ELR (cell line): ENCODE data around the gene CD1D.
"Not testable (repeated sequence)": the region's sequence is repeated elsewhere in the genome, so short reads cannot be mapped to it uniquely, and the experiment has no call there.

Source experiments
- DNase-seq: peaks from one replicate; pipeline ENCODE4 v3.0.0-alpha.2; 2015; ENCODE audit warnings: low read depth

The CD1D gene

GRCh38 chr1:158180741-158181576 lies at the start of gene CD1D:
TSS of gene CD1D (plus strand) at chr1:158180895. CDS start at chr1:158181102, 207 bp downstream.
- DNase-seq = no peak

GRCh38 chr1:158131217-158131616 lies 49.5 kb upstream of the CD1D start:
- DNase-seq = no peak

DNA sequence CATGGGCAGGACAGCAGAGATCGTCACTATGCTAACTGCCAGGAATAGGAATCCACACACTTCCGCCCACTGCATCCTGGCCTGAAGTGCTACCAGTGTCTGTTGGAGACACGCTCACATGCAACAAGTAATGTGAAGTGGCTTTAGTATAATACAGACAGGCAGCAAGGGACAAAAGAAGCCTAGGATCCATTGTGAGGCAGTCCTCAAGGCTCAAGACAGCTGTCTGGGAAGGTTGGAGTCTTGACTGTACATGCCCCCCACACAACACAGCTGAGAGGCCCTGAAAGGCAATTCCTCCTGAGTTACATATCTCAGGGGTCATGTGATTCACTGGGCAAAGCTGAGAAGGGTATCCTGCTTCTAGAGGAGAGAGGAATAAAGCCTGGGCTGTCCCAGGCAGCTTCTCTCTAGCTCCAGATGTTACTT lies 39.9 kb upstream of the CD1D start:
- no peak for DNase-seq

GRCh38 chr1:158145173-158145719 lies 35.4 kb upstream of the CD1D start:
- peak; percentile 78 for DNase-seq

DNA sequence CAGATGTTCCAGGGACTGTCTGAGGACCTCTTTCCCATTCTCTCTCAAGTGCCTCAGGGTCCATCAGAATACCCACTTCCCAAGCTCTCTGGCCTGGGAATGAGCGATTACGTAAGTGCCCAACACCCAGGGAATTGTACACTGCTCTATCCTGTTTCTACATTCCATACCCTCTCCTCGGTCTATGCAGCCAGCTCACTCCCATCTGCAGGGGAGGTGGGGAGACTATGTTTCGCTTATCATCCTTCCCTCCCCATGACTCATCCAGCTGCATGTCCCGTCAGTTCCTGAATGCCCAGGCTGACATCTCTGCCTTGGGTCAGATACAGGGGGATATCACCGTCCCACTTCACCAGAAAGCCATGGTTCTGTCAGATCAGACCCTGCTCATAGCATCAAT lies 34.5 kb upstream of the CD1D start:
- peak; percentile 87 for DNase-seq

- peak; percentile 32 for DNase-seq
Measured at GRCh38 chr1:158146739-158147138, 34.0 kb upstream of the CD1D start.

DNA sequence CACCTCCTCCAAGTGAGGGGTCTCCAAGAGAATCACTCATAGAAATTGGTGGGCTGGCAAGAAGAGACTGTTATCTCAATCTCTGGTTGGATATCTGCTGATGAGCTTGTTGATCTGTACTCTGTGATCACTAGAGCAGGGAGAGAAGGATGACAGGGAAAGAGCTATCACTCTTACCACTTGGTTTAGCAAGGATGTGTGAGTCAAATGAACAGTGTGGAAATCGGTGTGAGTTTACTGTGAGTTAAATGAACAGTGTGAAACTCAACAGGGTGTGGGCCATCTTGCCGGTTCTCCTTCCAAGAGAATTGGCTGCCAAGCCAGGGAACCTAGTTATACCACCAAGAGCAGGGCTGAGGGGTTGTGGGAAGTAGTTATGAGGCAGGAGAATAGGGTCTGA lies 33.3 kb upstream of the CD1D start:
- no peak for DNase-seq

DNA sequence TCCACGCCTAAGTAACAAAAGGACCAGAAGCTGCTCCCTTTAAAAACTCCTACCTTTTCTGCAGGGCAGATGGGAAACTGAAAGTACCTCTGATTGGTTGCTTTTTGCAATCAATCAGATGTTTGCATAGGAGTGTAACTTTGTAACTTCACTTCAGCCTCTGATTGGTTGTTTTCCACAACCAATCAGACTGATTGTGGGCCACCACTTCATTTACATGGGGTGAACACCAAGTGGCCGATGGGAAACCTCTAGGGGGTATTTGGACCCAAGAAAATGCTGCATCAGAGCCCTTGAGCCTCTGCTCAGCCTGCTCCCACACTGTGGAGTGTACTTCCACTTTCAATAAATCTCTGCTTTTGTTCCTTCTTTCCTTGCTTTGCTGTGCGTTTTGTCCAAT lies 32.8 kb upstream of the CD1D start:
- DNase-seq = no peak

DNA sequence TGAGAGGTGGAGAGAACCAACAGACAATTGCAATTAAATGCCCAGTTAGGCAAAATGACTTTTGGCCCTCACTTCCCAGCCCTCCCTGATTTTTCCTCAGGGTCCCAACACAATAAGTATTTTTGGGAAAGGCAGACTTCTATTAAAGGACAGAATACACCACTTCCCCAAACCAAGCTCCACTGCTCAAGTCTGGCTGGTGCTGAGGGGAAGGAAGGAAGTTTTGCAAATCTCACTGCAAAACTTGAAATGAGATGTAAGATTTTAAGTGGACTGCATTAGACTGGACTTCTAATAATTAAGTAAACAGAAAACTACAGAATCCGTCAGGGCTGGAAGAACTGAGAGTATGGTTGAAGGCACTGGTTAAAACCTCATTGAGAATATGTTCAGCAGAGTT lies 32.2 kb upstream of the CD1D start:
- DNase-seq = no peak

DNA sequence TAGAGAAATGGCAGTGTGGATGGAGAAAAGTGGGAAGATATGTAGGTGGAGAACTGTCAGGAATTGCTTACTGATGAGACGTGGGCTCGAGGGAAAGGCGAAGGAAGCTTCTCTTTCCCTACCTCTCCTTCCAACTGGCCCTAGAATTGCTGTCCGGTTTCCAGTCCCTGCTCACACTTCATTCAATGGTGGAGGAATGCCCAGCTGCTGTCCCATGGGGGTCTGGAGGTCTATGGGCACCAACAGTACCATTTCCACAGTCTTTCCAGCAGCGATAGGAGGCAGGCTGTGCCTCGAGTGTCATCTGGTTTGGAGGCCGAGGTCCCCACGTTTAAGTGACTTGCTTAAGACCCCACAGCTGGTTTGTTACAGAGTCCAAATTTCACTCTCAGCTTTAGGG lies 31.5 kb upstream of the CD1D start:
- peak; percentile 12 for DNase-seq

DNA sequence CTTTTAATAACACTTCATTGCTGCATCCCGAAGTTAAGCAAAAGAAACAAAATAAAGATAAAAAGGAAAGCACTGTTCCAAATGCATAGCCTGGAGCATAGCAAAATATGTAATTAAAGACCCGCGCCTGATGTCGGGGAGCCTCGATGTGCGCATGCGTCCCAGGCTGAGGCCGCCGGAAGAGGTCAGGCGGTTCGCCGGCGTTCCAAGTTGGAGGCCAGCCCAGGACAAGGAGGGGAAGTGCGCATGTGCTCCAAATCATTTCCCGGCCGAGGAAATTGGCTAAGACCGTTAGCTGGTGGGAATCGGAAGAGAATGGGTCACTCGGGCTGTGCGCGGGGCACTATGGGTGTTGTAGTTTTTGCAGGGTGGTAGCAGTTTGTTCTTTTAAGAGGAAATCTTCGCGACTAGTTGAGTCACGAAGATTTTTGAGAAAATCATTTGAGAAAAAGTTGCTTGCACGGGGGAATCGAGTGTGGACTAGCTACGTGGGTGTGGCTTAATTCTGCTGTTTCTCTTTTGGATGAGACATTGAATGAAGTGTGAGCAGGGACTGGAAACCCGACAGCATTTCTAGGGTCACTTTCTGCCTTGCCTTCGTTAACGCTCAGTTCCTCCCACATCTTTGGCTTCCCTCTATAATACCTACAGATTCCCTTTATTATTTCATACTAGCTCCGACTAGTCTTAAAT lies 31.0 kb upstream of the CD1D start:
- peak; percentile 98 for DNase-seq

GRCh38 chr1:158150523-158150922 lies 30.2 kb upstream of the CD1D start:
- DNase-seq = no peak

GRCh38 chr1:158153179-158153578 lies 27.5 kb upstream of the CD1D start:
- DNase-seq = peak; percentile 45

- no peak for DNase-seq
Measured at GRCh38 chr1:158153746-158154444, 26.8 kb upstream of the CD1D start.

DNA sequence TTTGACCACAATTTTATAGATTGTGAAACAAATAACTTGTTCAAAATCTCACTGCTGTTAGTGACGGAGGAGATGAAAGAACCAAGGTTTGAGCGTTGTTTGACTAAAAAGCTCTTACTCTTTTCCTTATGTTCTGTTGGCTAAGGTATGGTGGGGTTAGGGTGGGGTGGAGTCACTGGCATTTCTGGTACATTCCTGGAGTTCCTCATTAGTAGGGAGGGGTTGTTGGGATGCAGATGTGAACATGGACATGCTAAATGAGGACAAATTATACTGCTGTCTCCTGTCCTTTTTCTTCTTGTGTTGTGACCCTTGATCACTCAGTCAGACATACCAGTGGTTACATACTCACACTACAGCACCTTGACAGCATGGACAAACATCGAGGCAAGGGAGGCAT lies 26.2 kb upstream of the CD1D start:
- no peak for DNase-seq

- no peak for DNase-seq
Measured at GRCh38 chr1:158155673-158156072, 25.0 kb upstream of the CD1D start.

GRCh38 chr1:158159597-158159996 lies 21.1 kb upstream of the CD1D start:
- no peak for DNase-seq

DNA sequence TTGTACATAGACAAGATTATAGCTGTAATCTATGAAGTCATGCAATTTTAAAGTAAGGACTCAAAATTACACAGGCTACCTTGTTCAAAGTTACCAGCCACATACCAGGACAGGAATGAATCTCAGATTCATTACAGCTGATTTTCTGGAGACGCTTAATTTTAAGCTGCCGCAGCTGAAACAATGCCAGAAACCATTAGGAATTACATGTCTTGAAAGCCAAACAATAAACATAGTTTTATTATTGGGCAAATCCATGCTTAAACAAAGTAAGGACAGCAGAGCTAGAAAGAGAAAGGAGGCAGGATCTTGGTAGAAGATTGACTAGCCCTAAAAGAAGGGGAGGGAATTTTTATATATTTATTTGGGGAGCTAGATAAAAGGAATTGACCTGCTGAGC lies 19.2 kb upstream of the CD1D start:
- DNase-seq = no peak

DNA sequence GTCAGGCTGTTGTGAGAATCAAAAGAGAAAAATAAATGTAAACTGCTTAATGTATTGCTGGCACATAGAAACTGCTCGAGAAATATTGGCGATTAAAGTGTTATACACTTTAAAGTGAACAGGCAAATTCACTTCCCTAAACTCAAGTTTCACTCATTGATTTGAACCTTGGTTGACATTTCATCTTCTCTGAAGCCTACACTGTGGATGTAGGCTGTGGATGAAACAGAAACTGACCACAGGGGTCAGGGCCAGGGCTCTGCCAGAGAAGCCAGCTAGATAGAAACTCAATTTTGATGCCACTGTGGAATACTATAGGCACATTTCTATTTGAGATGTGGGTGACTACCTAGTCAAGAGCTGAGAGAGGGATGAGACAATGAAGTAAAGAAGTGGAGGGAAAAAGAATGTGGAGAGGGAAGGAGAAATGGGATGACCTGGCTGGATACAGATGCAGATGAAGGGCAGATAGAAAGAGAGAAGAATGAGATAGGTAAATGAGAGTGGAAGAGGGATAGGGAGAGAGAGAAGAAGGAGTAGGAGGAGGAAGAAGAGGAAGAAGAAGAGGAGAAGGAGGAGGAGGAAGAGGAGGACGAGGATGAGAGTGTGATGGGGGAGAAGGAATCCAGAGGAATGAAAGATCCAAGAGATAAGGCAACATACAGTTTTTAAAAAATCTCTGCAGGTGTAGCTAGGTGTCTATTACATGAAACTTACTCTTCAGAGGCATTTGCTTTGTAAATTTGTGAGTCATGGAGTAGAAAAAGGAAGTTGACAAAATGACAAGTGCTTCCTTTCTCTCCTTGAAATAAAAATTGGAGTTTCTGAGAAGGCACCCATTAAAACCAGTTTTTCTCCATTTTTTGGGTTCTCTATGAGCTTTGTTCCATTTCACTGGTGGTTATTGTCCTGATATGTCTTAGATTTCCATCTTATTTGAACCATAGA lies 17.4 kb upstream of the CD1D start:
- no peak for DNase-seq

DNA sequence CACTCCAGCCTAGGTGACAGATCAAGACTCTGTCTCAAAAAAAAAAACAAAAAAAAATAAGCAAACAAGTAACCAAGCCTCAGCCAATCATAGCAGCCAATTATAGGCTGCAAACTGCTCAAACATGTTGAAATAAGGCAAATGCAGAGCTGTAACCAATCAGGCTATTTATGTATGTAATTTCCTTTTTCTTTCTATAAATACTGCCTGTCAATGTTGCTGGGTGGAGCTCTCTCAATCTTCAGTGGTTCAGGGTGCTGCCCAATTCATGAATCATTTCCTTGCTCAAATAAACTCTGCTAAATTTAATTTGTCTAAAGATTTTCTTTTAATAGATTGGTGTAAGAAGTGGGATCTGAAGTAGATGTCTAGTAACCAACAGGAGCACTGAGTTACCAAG lies 11.6 kb upstream of the CD1D start:
- DNase-seq = no peak

DNA sequence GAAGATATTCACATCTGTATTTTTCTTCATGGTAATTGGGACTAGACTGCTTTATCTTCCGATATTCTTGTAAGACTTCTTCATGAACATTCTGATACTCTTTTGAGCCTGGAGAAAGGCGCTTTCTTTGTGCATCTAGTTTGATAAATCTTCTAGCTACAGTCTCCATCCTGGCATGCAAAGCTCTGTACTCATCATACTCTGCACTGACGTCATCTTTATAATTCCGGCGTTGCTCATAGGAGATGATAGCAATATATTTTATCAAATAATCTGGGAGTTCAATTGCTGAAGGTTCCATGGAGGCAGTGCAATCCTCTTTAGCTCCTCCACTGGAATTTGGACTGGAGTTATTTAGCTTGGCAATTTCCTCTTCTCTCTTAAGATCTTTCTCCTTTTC lies 4.8 kb upstream of the CD1D start:
- not testable (repeated sequence) for DNase-seq
